HL-60 (cell line): Measurements from ENCODE around the gene TPM4.

Experiments
- DNase-seq, 2 experiments: peaks; one replicate each; pipeline ENCODE4 v3.0.0-alpha.2; 2010 to 2020; ENCODE audit warnings: low read depth in 1 of 2, low spot score in 1 of 2
- H3K27ac ChIP-seq: fragments of 250-450 bp; sonication (Bioruptor Pico); replicated peaks from 2 replicates; pipeline ENCODE4 v1.5.1; 2020; ENCODE audit warnings: mild to moderate bottlenecking, moderate library complexity
- H3K27me3 ChIP-seq: fragments of 250-450 bp; sonication (Bioruptor Pico); 2 replicates; pipeline ENCODE4 v1.5.1; 2021; ENCODE audit warnings: mild to moderate bottlenecking, moderate library complexity; ENCODE audit not compliant: insufficient read depth, poor library complexity, severe bottlenecking
- H3K4me3 ChIP-seq: replicated peaks from 2 replicates; pipeline ENCODE4 v1.5.1; 2011; ENCODE audit warnings: mild to moderate bottlenecking, control low read depth, low read length; ENCODE audit not compliant: insufficient read depth
- GABPA ChIP-seq: IDR thresholded peaks from 2 replicates; pipeline ENCODE4 v1.6.1; 2012; ENCODE audit warnings: low read depth
- POLR2AphosphoS5 ChIP-seq: IDR thresholded peaks from 2 replicates; pipeline ENCODE4 v1.6.1; 2012; ENCODE audit warnings: low read depth
- REST ChIP-seq: IDR thresholded peaks from 2 replicates; pipeline ENCODE4 v1.6.1; 2012; ENCODE audit warnings: low read depth; ENCODE audit not compliant: insufficient replicate concordance
- SPI1 ChIP-seq: IDR thresholded peaks from 2 replicates; pipeline ENCODE4 v1.6.1; 2012; ENCODE audit warnings: low read depth, mild to moderate bottlenecking, borderline replicate concordance
- TF ChIP-seq, protein P1 (sequence below): IDR thresholded peaks from one replicate; pipeline ENCODE4 v1.5.1; 2011; ENCODE audit warnings: low read length, control low read depth, inconsistent platforms; ENCODE audit not compliant: insufficient read depth

The TPM4 gene

DNA sequence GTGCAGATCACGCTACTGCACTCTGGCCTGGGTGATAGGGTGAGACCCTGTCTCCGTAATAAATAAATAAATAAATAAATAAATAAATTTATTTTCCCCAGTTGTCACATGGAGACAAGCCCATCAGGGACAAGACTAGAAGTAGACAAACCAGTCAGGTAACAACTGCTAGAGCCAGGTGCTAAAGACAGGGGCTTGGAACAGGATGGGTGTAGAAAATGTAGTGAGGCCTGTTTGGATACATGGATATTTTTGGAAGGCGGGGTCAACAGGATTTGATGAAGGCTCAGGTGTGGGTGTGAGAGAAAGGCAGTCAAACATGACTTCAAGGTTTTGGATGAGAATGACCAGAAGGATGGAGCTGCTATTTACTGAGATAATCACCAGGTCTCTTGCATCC lies 27.7 kb upstream of the TPM4 start:
- TF ChIP-seq, protein P1, sequence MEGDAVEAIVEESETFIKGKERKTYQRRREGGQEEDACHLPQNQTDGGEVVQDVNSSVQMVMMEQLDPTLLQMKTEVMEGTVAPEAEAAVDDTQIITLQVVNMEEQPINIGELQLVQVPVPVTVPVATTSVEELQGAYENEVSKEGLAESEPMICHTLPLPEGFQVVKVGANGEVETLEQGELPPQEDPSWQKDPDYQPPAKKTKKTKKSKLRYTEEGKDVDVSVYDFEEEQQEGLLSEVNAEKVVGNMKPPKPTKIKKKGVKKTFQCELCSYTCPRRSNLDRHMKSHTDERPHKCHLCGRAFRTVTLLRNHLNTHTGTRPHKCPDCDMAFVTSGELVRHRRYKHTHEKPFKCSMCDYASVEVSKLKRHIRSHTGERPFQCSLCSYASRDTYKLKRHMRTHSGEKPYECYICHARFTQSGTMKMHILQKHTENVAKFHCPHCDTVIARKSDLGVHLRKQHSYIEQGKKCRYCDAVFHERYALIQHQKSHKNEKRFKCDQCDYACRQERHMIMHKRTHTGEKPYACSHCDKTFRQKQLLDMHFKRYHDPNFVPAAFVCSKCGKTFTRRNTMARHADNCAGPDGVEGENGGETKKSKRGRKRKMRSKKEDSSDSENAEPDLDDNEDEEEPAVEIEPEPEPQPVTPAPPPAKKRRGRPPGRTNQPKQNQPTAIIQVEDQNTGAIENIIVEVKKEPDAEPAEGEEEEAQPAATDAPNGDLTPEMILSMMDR, result no peak
- no peak for DNase-seq
- H3K4me3 ChIP-seq, result no peak overlapping the region
- H3K27me3 ChIP-seq, result no peaks in the 10 kb centered on the region
- H3K27ac ChIP-seq, result no peak overlapping the region

- no peak for DNase-seq
- no peaks in the 10 kb centered on the region for H3K27me3 ChIP-seq
- H3K27ac ChIP-seq, result no peak overlapping the region
- H3K4me3 ChIP-seq, result no peak overlapping the region
- no peak for TF ChIP-seq GABPA
- no peak for TF ChIP-seq SPI1
- TF ChIP-seq, protein P1, result no peak
- no peak for TF ChIP-seq POLR2AphosphoS5
- TF ChIP-seq REST, result peak; percentile 89
Observed at GRCh38 chr19:16051254-16052025, 24.9 kb upstream of the TPM4 start.

DNA sequence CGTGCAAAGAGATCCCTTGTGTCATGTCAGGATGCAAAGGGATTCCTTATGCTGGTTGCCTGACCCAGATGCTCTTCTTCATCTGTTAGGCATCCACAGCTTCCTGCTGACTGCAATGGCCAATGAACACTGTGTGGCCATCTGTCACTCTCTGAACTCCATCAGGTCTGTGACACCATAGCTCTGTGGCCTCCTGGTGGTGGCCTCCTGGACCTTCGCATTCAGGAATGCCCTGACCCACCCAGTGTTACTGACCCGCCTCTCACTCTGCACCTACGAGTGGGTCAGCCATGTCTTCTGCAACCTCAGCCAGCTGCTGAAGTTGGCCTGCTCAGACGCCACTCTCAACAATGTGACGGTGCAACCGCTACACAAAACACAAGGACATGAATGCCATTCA lies 23.9 kb upstream of the TPM4 start:
- no peak for DNase-seq
- TF ChIP-seq GABPA, result no peak
- TF ChIP-seq POLR2AphosphoS5, result no peak
- no peak for TF ChIP-seq SPI1
- TF ChIP-seq, protein P1, result no peak
- no peak for TF ChIP-seq REST
- no peak overlapping the region for H3K27ac ChIP-seq
- no peaks in the 10 kb centered on the region for H3K27me3 ChIP-seq
- H3K4me3 ChIP-seq, result no peak overlapping the region

DNA sequence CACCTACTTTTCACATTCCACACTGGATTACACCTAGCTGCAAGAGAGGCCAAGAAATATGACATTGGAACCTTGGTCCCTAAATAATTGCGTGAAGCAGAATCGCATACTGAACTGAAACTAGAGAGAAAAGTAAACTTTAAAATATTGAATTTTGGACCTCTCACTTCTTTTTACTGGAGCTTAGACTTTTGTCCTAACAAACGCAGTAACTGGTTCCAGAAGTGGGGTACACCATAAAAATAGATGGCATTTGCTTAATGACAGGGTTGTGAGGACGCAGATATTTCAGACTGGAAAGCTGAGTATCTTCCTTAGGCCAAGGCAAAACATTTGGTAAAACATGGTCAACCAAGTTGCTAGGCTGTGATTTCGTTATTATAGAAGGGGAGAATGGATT lies 19.2 kb upstream of the TPM4 start:
- Histone ChIP-seq H3K27me3 (no peaks in the 10 kb centered on the region), H3K4me3 (no peak overlapping the region), H3K27ac (no peak overlapping the region)
- TF ChIP-seq SPI1 (no peak), REST (no peak), POLR2AphosphoS5 (no peak), GABPA (no peak)
- TF ChIP-seq, protein P1, result no peak
- DNase-seq, result no peak
